Measurements from ENCODE around the gene DNMT3B. TPM values are rescaled to one million over a fixed set of nuclear protein-coding genes. Genes with fewer than 3 reads are reported as not detected.

Gene DNMT3B
- polyA plus RNA-seq, 1 donor = 2.4 TPM

DNA sequence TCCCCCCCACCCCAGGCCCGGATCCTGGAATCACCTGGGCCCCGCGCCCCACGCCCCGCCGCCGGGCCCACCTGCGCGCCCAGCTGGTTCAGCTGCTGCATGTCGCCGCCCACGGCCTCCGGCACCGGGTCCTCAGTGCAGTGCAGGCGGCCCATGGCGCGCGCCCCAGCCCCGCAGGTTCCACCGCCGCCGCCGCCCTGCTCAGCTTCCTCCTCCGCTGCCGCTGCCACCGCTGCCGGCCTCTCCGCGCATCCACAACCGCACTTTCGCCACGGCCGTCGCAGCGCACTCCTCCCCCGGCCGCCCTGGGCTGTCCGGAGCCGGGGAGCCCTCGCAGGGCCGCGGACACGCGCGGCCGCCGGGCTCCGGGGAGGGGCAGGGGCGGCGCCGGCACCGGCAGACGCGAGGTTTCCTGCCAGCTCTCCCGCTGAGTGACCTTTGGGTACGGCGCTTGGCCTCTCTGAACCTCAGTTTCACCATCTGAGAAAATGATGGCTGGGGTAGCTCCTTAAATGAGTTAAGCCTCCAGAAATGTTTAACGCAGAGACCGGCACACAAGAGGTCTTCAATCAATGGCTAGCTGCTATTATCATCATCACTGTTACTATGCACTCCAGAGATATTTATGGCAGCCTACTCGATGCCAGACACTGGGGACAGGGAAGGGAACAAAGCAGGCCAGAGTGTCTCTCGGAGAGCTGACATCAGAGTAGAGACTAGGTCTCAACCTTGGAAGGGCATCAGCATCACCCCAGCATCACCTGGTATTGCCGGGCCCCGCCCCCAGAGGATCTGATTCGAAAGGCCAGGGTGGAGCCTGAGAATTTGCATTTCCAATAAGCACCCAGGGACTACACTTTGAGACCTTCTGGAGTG, 18.7 kb upstream of the DNMT3B start, which contains the start of gene COMMD7:
COMMD7 (minus strand) TSS at position 231 of the 876 bp plus-strand sequence; CDS start at position 155, 76 bp downstream.
- no CpG with 5 or more reads among the region's 64 CpGs for WGBS (ENCODE audit: insufficient coverage, low lambda C conversion rate)

GRCh38 chr20:32749914-32750637, 12.1 kb upstream of the DNMT3B start:
- Histone ChIP-seq H3K4me1 (ENCODE audit: control insufficient read depth, insufficient read depth, low read length) (no peaks in the 10 kb centered on the region), H3K36me3 (ENCODE audit: control insufficient read depth, insufficient read depth, low read length) (no peaks in the 10 kb centered on the region), H3K27ac (ENCODE audit: low read length) (no peak overlapping the region), H3K27me3 (ENCODE audit: control insufficient read depth, insufficient read depth, low read length) (no peaks in the 10 kb centered on the region), H3K9me3 (ENCODE audit: control insufficient read depth, low read depth, low read length) (no peaks in the 10 kb centered on the region), H3K4me3 (ENCODE audit: low read length) (no peak overlapping the region)
- DNase-seq = no peak
- 40% methylated on average over 1 of the region's 11 CpGs for WGBS (ENCODE audit: insufficient coverage, low lambda C conversion rate)

More for the DNA sequence above, 18.7 kb upstream of the DNMT3B start, which contains the start of gene COMMD7:
- H3K36me3 ChIP-seq (ENCODE audit: control insufficient read depth, insufficient read depth, low read length) = no peaks in the 10 kb centered on the region
- H3K9me3 ChIP-seq (ENCODE audit: control insufficient read depth, low read depth, low read length) = no peaks in the 10 kb centered on the region
- no peaks in the 10 kb centered on the region for H3K27me3 ChIP-seq (ENCODE audit: control insufficient read depth, insufficient read depth, low read length)
- H3K4me3 ChIP-seq (ENCODE audit: low read length) = peak within 1 kb of the TSS; percentile 79
- DNase-seq = peak; percentile 38 to 77
- peak within 1 kb of the TSS; percentile 67 for H3K27ac ChIP-seq (ENCODE audit: low read length)
- H3K4me1 ChIP-seq (ENCODE audit: control insufficient read depth, insufficient read depth, low read length) = peaks cover 6% of the 10 kb centered on the region

DNA sequence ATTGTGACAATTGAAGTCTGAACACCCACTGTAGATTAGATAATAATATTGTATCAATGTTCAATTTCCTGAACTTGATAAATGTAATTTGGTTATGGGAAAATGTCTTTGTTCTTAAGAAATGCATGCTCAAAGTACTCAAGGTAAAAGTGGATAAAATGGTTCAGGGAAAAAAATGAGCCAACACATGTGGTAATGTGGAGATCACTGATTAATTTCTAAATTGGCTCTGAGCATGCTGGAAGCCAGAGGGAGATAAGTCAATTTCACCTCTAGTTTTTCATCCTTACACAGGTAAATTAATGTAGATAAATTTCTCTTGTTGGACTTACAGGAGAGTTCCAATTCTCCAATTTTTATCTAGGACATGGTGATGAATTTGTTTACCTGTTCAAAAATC, 10.9 kb upstream of the DNMT3B start:
- H3K36me3 ChIP-seq (ENCODE audit: control insufficient read depth, insufficient read depth, low read length) = no peaks in the 10 kb centered on the region
- no peaks in the 10 kb centered on the region for H3K27me3 ChIP-seq (ENCODE audit: control insufficient read depth, insufficient read depth, low read length)
- H3K9me3 ChIP-seq (ENCODE audit: control insufficient read depth, low read depth, low read length) = no peaks in the 10 kb centered on the region
- H3K4me1 ChIP-seq (ENCODE audit: control insufficient read depth, insufficient read depth, low read length) = no peaks in the 10 kb centered on the region
- no peak for DNase-seq
- no peak overlapping the region for H3K27ac ChIP-seq (ENCODE audit: low read length)
- no peak overlapping the region for H3K4me3 ChIP-seq (ENCODE audit: low read length)

DNA sequence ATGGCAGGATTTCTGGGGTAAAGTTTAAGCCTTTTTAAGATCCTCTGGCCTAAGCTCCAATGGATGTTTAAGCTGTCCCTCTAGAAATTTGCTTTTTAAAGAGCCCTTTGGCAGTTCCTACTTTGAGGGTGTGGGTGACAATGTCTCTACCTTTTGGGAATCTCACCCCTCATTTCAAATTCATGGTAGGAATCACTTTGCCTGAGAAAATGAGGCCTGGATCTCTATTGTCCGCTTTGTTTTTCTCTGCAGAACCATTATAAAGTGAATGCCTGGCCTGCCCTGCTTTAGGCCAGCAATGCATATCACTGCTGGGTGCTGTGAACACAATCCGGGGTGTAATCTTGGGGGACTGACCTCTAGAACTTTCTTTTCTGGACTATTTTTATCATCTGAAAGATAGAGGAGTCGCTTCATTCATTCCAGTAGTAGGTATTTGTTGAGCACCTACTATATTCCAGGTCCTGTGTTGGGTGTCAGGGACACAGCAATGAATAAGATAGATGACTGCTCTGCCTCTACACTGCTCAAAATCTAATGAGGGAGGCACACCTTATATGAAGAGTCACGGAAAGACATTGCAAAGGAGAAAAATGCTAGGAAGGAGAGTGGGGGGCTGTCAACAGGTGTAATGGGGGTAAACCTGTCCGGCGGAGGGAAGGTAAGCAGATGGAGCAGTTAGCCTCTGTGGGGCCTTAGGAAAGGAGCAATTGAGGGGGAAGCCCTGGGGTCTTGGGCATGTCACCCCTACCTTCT, 10.3 kb upstream of the DNMT3B start:
- H3K27me3 ChIP-seq (ENCODE audit: control insufficient read depth, insufficient read depth, low read length) = no peaks in the 10 kb centered on the region
- WGBS (ENCODE audit: insufficient coverage, low lambda C conversion rate) = no CpG with 5 or more reads among the region's 6 CpGs
- no peaks in the 10 kb centered on the region for H3K9me3 ChIP-seq (ENCODE audit: control insufficient read depth, low read depth, low read length)
- no peaks in the 10 kb centered on the region for H3K4me1 ChIP-seq (ENCODE audit: control insufficient read depth, insufficient read depth, low read length)
- H3K4me3 ChIP-seq (ENCODE audit: low read length) = no peak overlapping the region
- DNase-seq = no peak
- no peaks in the 10 kb centered on the region for H3K36me3 ChIP-seq (ENCODE audit: control insufficient read depth, insufficient read depth, low read length)
- no peak overlapping the region for H3K27ac ChIP-seq (ENCODE audit: low read length)

DNA sequence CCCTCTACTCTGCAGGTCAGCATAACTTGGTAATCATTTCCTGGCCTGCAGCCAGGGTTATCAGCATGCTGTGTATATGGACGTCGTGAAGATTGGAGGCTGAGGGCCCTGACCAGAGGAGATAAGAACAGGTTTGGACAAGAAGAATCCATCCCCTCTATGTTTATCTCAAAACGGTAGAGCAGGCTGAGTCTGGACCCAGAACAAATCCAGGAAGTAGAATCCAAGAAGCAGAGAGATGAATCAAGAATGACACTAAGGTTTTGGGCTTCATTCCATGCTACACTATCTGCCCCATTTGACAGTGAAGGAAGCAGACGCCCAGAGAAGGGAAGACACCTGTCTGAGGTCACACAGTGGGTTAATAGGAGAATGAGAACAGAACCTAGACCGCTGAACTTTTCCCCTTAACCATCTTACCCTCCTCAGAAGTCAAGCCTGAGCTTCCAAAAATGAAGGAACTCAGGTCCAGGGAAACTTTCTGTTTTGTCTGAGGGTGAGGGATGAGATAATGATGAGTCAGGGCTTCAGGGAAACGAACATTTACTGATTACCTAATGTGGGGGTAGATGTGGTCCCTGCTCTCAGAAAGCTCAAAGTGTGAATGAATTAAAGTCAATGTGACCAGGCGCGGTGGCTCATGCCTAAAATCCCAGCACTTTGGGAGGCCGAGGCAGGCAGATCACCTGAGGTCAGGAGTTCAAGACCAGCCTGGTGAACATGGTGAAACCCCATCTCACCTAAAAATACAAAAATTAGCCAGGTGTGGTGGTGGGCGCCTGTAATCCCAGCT, 9.5 kb upstream of the DNMT3B start:
- no CpG with 5 or more reads among the region's 10 CpGs for WGBS (ENCODE audit: insufficient coverage, low lambda C conversion rate)

DNA sequence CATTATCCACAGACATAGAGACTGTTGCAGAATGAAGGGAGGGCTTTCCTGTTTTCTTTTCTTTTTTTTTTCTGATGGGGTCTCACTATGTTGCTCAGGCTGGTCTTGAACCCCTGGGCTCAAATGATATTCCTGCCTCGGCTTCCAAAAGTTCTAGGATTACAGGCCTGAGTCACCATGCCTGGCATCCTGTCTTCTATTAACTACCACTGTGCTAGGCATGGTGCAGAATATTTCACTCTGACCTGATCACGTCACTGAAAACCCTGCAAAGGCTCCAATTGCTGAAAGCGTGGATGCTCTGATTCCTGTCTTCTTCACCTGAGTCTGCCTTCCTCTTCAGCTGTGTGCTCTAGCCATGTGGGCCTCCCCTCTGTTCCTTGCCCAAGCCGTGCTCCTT, 8.5 kb upstream of the DNMT3B start:
- no peaks in the 10 kb centered on the region for H3K4me1 ChIP-seq (ENCODE audit: control insufficient read depth, insufficient read depth, low read length)
- H3K27ac ChIP-seq (ENCODE audit: low read length) = no peak overlapping the region
- no peak overlapping the region for H3K4me3 ChIP-seq (ENCODE audit: low read length)
- no peak for DNase-seq
- H3K9me3 ChIP-seq (ENCODE audit: control insufficient read depth, low read depth, low read length) = no peaks in the 10 kb centered on the region
- H3K27me3 ChIP-seq (ENCODE audit: control insufficient read depth, insufficient read depth, low read length) = no peaks in the 10 kb centered on the region
- no peaks in the 10 kb centered on the region for H3K36me3 ChIP-seq (ENCODE audit: control insufficient read depth, insufficient read depth, low read length)
- WGBS (ENCODE audit: insufficient coverage, low lambda C conversion rate) = no CpG with 5 or more reads among the region's 4 CpGs

More for the DNA sequence above, 9.5 kb upstream of the DNMT3B start:
- Histone ChIP-seq H3K9me3 (ENCODE audit: control insufficient read depth, low read depth, low read length) (no peaks in the 10 kb centered on the region), H3K4me3 (ENCODE audit: low read length) (no peak overlapping the region), H3K36me3 (ENCODE audit: control insufficient read depth, insufficient read depth, low read length) (no peaks in the 10 kb centered on the region), H3K27ac (ENCODE audit: low read length) (no peak overlapping the region), H3K4me1 (ENCODE audit: control insufficient read depth, insufficient read depth, low read length) (no peaks in the 10 kb centered on the region), H3K27me3 (ENCODE audit: control insufficient read depth, insufficient read depth, low read length) (no peaks in the 10 kb centered on the region)
- DNase-seq = no peak

DNA sequence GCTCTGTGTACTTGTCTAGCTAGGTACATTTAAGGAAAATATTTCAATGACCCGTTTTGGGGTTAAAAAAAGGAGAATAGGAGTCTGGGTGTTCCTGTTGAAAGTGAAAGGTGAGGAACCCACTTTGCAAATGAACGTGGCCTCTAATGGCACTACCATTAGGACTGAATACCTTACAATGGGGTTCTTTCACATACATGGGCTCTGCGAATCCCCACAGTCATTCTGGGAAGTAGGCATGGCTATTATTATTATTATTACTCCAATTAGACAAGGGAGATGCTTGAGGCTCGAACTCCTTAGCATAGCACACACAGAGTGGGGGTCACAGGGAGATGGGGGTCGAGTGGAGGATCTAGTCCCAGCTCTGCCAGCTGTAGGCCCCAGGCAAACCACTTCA, 6.0 kb upstream of the DNMT3B start:
- no peaks in the 10 kb centered on the region for H3K36me3 ChIP-seq (ENCODE audit: control insufficient read depth, insufficient read depth, low read length)
- no peak for DNase-seq
- no peak overlapping the region for H3K27ac ChIP-seq (ENCODE audit: low read length)
- WGBS (ENCODE audit: insufficient coverage, low lambda C conversion rate) = no CpG with 5 or more reads among the region's 5 CpGs
- no peaks in the 10 kb centered on the region for H3K9me3 ChIP-seq (ENCODE audit: control insufficient read depth, low read depth, low read length)
- H3K4me1 ChIP-seq (ENCODE audit: control insufficient read depth, insufficient read depth, low read length) = no peaks in the 10 kb centered on the region
- no peak overlapping the region for H3K4me3 ChIP-seq (ENCODE audit: low read length)
- H3K27me3 ChIP-seq (ENCODE audit: control insufficient read depth, insufficient read depth, low read length) = no peaks in the 10 kb centered on the region

DNA sequence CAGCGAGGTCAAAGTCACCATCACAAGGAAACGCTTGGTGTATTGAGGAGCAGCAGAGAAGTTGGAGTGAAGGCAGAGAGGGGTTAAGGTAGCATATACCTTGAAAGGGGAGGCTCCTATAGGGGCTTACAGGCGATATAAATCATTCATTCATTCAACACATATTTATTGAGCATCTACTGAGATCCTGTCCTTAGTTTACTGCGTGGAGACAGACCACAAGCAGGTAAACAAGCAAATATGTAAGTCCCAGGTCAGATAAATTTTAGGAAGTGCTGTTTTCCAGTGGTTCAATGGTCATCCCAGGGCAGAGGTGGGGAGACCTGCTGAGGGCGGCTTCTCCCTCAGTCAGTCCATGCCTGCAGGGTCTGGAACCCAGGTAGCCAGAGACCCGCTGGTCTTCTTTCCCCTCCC, 761 bp upstream of the DNMT3B start:
- Histone ChIP-seq H3K4me1 (ENCODE audit: control insufficient read depth, insufficient read depth, low read length) (no peaks in the 10 kb centered on the region), H3K27ac (ENCODE audit: low read length) (no peak overlapping the region), H3K9me3 (ENCODE audit: control insufficient read depth, low read depth, low read length) (no peaks in the 10 kb centered on the region), H3K27me3 (ENCODE audit: control insufficient read depth, insufficient read depth, low read length) (no peaks in the 10 kb centered on the region), H3K4me3 (ENCODE audit: low read length) (peak overlapping the region; percentile 40), H3K36me3 (ENCODE audit: control insufficient read depth, insufficient read depth, low read length) (no peaks in the 10 kb centered on the region)
- no peak for DNase-seq
- no CpG with 5 or more reads among the region's 6 CpGs for WGBS (ENCODE audit: insufficient coverage, low lambda C conversion rate)

GRCh38 chr20:32762754-32763201, 593 bp downstream of the DNMT3B start:
- no CpG with 5 or more reads among the region's 30 CpGs for WGBS (ENCODE audit: insufficient coverage, low lambda C conversion rate)
- no peak for DNase-seq
- Histone ChIP-seq H3K27ac (ENCODE audit: low read length) (no peak overlapping the region), H3K4me1 (ENCODE audit: control insufficient read depth, insufficient read depth, low read length) (no peaks in the 10 kb centered on the region), H3K4me3 (ENCODE audit: low read length) (peak overlapping the region; percentile 49), H3K9me3 (ENCODE audit: control insufficient read depth, low read depth, low read length) (no peaks in the 10 kb centered on the region), H3K36me3 (ENCODE audit: control insufficient read depth, insufficient read depth, low read length) (no peaks in the 10 kb centered on the region), H3K27me3 (ENCODE audit: control insufficient read depth, insufficient read depth, low read length) (no peaks in the 10 kb centered on the region)

All from large intestine (tissue), 3 donors.